Esophagus muscularis mucosa (tissue), 4 donors: ENCODE data around the gene PLCG2. TPM values are rescaled to one million over a fixed set of nuclear protein-coding genes. Genes with fewer than 3 reads are reported as not detected.
"Not testable (repeated sequence)": the region's sequence is repeated elsewhere in the genome, so short reads cannot be mapped to it uniquely, and the experiment has no call there.

Source experiments
- DNase-seq: peaks from one replicate; pipeline ENCODE4 v3.0.0-alpha.2; 2017; ENCODE audit errors: extremely low spot score
- H3K27ac ChIP-seq, 4 donors: fragments of 200-600 bp; sonication (generic); replicated peaks in 1 of 4; 1 replicate in 3 of 4; 2 replicates in 1 of 4; pipeline ENCODE4 v1.5.1; 2016 to 2019; ENCODE audit warnings: mild to moderate bottlenecking in 1 of 4
- H3K27me3 ChIP-seq, 4 donors: fragments of 200-600 bp; sonication (generic); one replicate each; pipeline versions ENCODE4 v1.5.1 to v1.6.0; 2016 to 2019
- H3K36me3 ChIP-seq, 4 donors: fragments of 200-600 bp; sonication (generic); one replicate each; pipeline ENCODE4 v1.5.1; 2016 to 2019
- H3K4me1 ChIP-seq, 4 donors: fragments of 200-600 bp; sonication (generic); one replicate each; pipeline ENCODE4 v1.5.1; 2016 to 2019
- H3K4me3 ChIP-seq, 4 donors: fragments of 200-600 bp; sonication (generic); 1 replicate in 2 of 4; 2 replicates in 2 of 4; pipeline ENCODE4 v1.5.1; 2016 to 2019; ENCODE audit warnings: mild to moderate bottlenecking in 4 of 4, moderate library complexity in 1 of 4
- H3K9me3 ChIP-seq, 4 donors: fragments of 200-600 bp; sonication (generic); 1 replicate in 3 of 4; 2 replicates in 1 of 4; pipeline ENCODE4 v1.5.1; 2016 to 2019
- CTCF ChIP-seq, 3 experiments: fragments of 200-600 bp in 2 of 3; fragments of 450-650 bp in 1 of 3; sonication (generic) in 2 of 3; IDR thresholded peaks; one replicate each; pipeline ENCODE4 v1.5.1; 2017 to 2019; ENCODE audit warnings: antibody characterized with exemption in 3 of 3, mild to moderate bottlenecking in 2 of 3, moderate library complexity in 1 of 3
- EP300 ChIP-seq: sonication (generic); formaldehyde crosslinking; IDR thresholded peaks from one replicate; pipeline ENCODE4 v1.6.1; 2017; ENCODE audit warnings: antibody characterized with exemption
- POLR2A ChIP-seq: fragments of 450-650 bp; IDR thresholded peaks from one replicate; pipeline ENCODE4 v1.6.1; 2017; ENCODE audit warnings: antibody characterized with exemption, moderate library complexity, mild to moderate bottlenecking, low read depth
- POLR2AphosphoS5 ChIP-seq, 2 donors: sonication (generic); formaldehyde crosslinking; IDR thresholded peaks; one replicate each; pipeline ENCODE4 v1.6.1; 2017; ENCODE audit warnings: antibody characterized with exemption in 2 of 2
- WGBS: methylation state at CpG from one replicate; pipeline ENCODE4 v1.1.5; 2018; 5-methylcytosine and 5-hydroxymethylcytosine counted together
- intact Hi-C: fragments of 100-400 bp; cut with DNase I; formaldehyde crosslinking; loops from one replicate; pipeline ENCODE4 v1.15.1; 2023
- total RNA-seq, 4 donors: library from RNA; depleted of rRNA; stranded (reverse); fragments of >200 nt; gene quantifications; one replicate each; pipeline versions ENCODE4 v1.1.0 to v1.2.1, GENCODE V29; 2016

Gene PLCG2
- total RNA-seq, 4 donors from 2014 or later, result 7.1 to 11.3 (median 9.9) TPM

- intact Hi-C loops, result no loop called here
- Histone ChIP-seq H3K4me1 (peaks cover 0 to 9% (median 6%) of the 10 kb centered on the region in 4 donors), H3K4me3 (no peak overlapping the region), H3K36me3 (no peaks in the 10 kb centered on the region), H3K27me3 (no peaks in the 10 kb centered on the region), H3K27ac (no peak overlapping the region), H3K9me3 (no peaks in the 10 kb centered on the region)
- 84% methylated on average over 10 of the region's 10 CpGs for WGBS
- no peak for DNase-seq
- no peak for TF ChIP-seq POLR2A
- no peak for TF ChIP-seq CTCF (IDR thresholded peaks at IDR 0.05)
- TF ChIP-seq EP300, result no peak
- TF ChIP-seq POLR2AphosphoS5 (IDR thresholded peaks at IDR 0.05), result no peak
Observed at GRCh38 chr16:81796583-81797346, 17.7 kb downstream of the PLCG2 start.

GRCh38 chr16:81797443-81797842 is 18.4 kb downstream of the PLCG2 start:
- H3K36me3 ChIP-seq, result no peaks in the 10 kb centered on the region
- no peak for DNase-seq
- H3K27ac ChIP-seq, result no peak overlapping the region
- intact Hi-C loops, result no loop called here
- 76% methylated on average over 6 of the region's 6 CpGs for WGBS
- TF ChIP-seq EP300 (no peak), POLR2AphosphoS5 (IDR thresholded peaks at IDR 0.05) (no peak)
- no peak overlapping the region for H3K4me3 ChIP-seq
- H3K4me1 ChIP-seq, result peaks cover 0 to 9% (median 6%) of the 10 kb centered on the region in 4 donors
- H3K9me3 ChIP-seq, result no peaks in the 10 kb centered on the region
- H3K27me3 ChIP-seq, result no peaks in the 10 kb centered on the region

GRCh38 chr16:81798311-81799137 is 19.4 kb downstream of the PLCG2 start:
- TF ChIP-seq EP300 (no peak), POLR2AphosphoS5 (IDR thresholded peaks at IDR 0.05) (no peak), POLR2A (no peak), CTCF (IDR thresholded peaks at IDR 0.05) (no peak)
- Histone ChIP-seq H3K27ac (no peak overlapping the region), H3K9me3 (no peaks in the 10 kb centered on the region), H3K27me3 (no peaks in the 10 kb centered on the region), H3K4me1 (peaks cover 0 to 9% (median 6%) of the 10 kb centered on the region in 4 donors), H3K4me3 (no peak overlapping the region), H3K36me3 (no peaks in the 10 kb centered on the region)
- WGBS, result 58% methylated on average over 9 of the region's 14 CpGs
- DNase-seq, result no peak
- intact Hi-C loops, result no loop called here

- no peak overlapping the region for H3K4me3 ChIP-seq
- WGBS, result 76% methylated on average over 2 of the region's 2 CpGs
- no peak for DNase-seq
- no peaks in the 10 kb centered on the region for H3K9me3 ChIP-seq
- no peaks in the 10 kb centered on the region for H3K27me3 ChIP-seq
- intact Hi-C loops, result no loop called here
- H3K36me3 ChIP-seq, result no peaks in the 10 kb centered on the region
- no peak overlapping the region for H3K27ac ChIP-seq
- TF ChIP-seq CTCF (IDR thresholded peaks at IDR 0.05) (no peak), EP300 (no peak), POLR2AphosphoS5 (IDR thresholded peaks at IDR 0.05) (no peak), POLR2A (no peak)
- peaks cover 0 to 9% (median 6%) of the 10 kb centered on the region in 4 donors for H3K4me1 ChIP-seq
Observed at GRCh38 chr16:81799138-81799504, 20.0 kb downstream of the PLCG2 start.

- 93% methylated on average over 5 of the region's 5 CpGs for WGBS
- DNase-seq, H3K4me1 ChIP-seq, H3K9me3 ChIP-seq, H3K4me3 ChIP-seq, H3K36me3 ChIP-seq, H3K27ac ChIP-seq, intact Hi-C loops, H3K27me3 ChIP-seq: not testable (repeated sequence)
Observed at GRCh38 chr16:81801724-81802123, 22.6 kb downstream of the PLCG2 start.
